NCI-H1436 treated with DMSO at 0.1 percent for 48 hours (cell line): ENCODE results near the gene SGK2.
"Not testable (repeated sequence)": the region's sequence is repeated elsewhere in the genome, so short reads cannot be mapped to it uniquely, and the experiment has no call there.

ENCODE experiments used
- DNase-seq: peaks from one replicate; lab custom pipeline; 2025; lab: John Stamatoyannopoulos, UW

SGK2 gene

GRCh38 chr20:43603124-43603523, 44.3 kb downstream of the SGK2 start:
- no peak for DNase-seq

GRCh38 chr20:43605715-43606114, 46.9 kb downstream of the SGK2 start:
- no peak for DNase-seq

DNA sequence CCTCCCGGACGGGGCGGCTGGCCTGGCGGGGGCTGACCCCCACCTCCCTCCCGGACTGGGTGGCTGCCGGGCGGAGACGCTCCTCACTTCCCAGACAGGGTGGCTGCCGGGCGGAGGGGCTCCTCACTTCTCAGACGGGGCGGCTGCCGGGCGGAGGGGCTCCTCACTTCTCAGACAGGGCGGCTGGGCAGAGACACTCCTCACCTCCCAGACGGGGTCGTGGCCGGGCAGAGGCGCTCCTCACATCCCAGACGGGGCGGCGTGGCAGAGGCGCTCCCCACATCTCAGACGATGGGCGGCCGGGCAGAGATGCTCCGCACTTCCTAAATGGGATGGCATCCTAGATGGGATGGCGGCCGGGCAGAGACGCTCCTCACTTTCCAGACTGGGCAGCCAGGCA, 48.5 kb downstream of the SGK2 start:
- DNase-seq, result not testable (repeated sequence)

GRCh38 chr20:43631598-43631997, 72.8 kb downstream of the SGK2 start:
- no peak for DNase-seq
